ENCODE data around the gene GPSM1. TPM values are rescaled to one million over a fixed set of nuclear protein-coding genes. Genes with fewer than 3 reads are reported as not detected.
A peak's percentile ranks its signal among the peaks of the same experiment; 100 is the strongest.

GPSM1 gene
- total and polyA plus RNA-seq, 10 donors = 4.5 to 27.9 (median 12.5) TPM

DNA sequence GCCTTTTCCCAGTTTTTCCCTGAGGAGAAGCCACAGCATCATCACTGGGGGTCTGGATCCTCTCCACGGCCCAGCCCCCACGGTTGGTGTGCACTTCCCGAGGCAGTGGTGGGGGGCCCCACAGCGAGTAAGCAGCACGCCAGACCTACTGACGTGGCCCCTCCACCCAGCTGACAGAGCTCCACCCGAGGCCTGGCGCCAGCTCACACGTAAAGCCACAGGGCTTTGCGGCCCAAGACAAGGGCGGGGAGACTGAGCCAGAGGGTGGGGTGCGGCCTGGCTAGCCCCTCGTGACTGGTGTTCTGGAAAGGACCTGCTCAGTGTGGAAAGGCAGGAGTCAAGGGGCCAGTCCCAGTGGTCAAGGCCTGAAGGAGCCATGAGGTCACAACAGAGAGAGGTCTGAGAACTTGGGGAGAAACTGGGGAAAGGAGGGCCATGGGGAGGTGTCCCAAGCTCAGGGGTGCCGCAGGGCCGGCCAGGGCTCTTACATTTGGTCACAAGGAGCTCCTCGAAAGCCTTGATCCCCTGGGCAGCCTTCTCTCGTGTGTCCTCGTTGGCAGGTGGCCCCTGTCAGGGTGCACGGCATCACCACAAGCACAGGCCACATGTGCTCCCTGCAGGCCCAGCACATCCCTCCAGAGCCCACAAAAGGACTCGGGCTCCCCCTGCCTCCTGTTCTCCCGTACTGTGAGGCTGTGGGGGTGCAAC, 67.1 kb downstream of the GPSM1 start:
- DNase-seq = no peak
- H3K9me3 ChIP-seq = no peaks in the 10 kb centered on the region
- TF ChIP-seq POLR2AphosphoS5 (IDR thresholded peaks at IDR 0.05) = peak in 1 of 3 donors; percentile 14
- no peak for TF ChIP-seq POLR2A (IDR thresholded peaks at IDR 0.05)
- TF ChIP-seq CTCF (IDR thresholded peaks at IDR 0.05 in 8 of 11, conservative IDR thresholded peaks at IDR 0.05 in 3 of 11) = no peak
- H3K36me3 ChIP-seq = peaks cover 0 to 88% (median 73%) of the 10 kb centered on the region in 6 donors
- peaks cover 10 to 18% (median 14%) of the 10 kb centered on the region in 6 donors for H3K4me1 ChIP-seq
- H3K27me3 ChIP-seq (replicated peaks in 1 of 7) = no peaks in the 10 kb centered on the region
- intact Hi-C loops (cut with DNase I; ENCODE audit: low total_unique reads) = no loop called here
- H3K27ac ChIP-seq = no peak overlapping the region
- no peak overlapping the region for H3K4me3 ChIP-seq
- 92 to 96% (median 94%) methylated on average over 12 to 21 of the region's 21 CpGs for WGBS, 5 donors

DNA sequence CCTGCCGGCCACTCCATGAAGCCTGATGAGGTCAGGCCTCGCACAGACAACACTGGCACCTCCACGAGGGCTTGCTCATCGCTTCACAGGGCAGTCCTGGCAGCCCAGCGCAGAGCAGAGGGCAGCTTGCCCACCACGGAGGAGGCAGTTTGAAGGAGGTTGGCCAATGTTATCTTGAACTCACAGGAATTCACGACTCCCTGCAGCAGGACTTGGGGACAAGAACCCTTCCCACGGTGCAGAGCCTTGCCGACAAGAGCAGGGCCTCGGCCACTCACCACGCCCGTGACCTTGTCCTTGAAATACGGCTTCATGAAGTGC, 67.6 kb downstream of the GPSM1 start:
- no peak overlapping the region for H3K27ac ChIP-seq
- no peaks in the 10 kb centered on the region for H3K27me3 ChIP-seq (replicated peaks in 1 of 7)
- WGBS, 5 donors = 73 to 88% (median 85%) methylated on average over 5 to 13 of the region's 13 CpGs
- TF ChIP-seq POLR2A (IDR thresholded peaks at IDR 0.05) = no peak
- TF ChIP-seq POLR2AphosphoS5 (IDR thresholded peaks at IDR 0.05) = no peak
- no peak for TF ChIP-seq CTCF (IDR thresholded peaks at IDR 0.05 in 8 of 11, conservative IDR thresholded peaks at IDR 0.05 in 3 of 11)
- peaks cover 10 to 23% (median 17%) of the 10 kb centered on the region in 6 donors for H3K4me1 ChIP-seq
- no peak for DNase-seq
- no peak overlapping the region for H3K4me3 ChIP-seq
- intact Hi-C loops (cut with DNase I; ENCODE audit: low total_unique reads) = no loop called here
- peaks cover 0 to 83% (median 67%) of the 10 kb centered on the region in 6 donors for H3K36me3 ChIP-seq
- H3K9me3 ChIP-seq = no peaks in the 10 kb centered on the region

GRCh38 chr9:136395345-136396218, 68.2 kb downstream of the GPSM1 start:
- Histone ChIP-seq H3K27me3 (replicated peaks in 1 of 7) (no peaks in the 10 kb centered on the region), H3K4me1 (peaks cover 13 to 29% (median 22%) of the 10 kb centered on the region in 6 donors), H3K27ac (no peak overlapping the region), H3K36me3 (peaks cover 0 to 77% (median 66%) of the 10 kb centered on the region in 6 donors), H3K9me3 (no peaks in the 10 kb centered on the region), H3K4me3 (no peak overlapping the region)
- no peak for DNase-seq
- TF ChIP-seq POLR2AphosphoS5 (IDR thresholded peaks at IDR 0.05) (peak in 1 of 3 donors; percentile 22), CTCF (IDR thresholded peaks at IDR 0.05 in 8 of 11, conservative IDR thresholded peaks at IDR 0.05 in 3 of 11) (no peak), POLR2A (IDR thresholded peaks at IDR 0.05) (no peak)
- WGBS, 5 donors = 89 to 93% (median 90%) methylated on average over 21 to 26 of the region's 26 CpGs
- intact Hi-C loops (cut with DNase I; ENCODE audit: low total_unique reads) = no loop called here

DNA sequence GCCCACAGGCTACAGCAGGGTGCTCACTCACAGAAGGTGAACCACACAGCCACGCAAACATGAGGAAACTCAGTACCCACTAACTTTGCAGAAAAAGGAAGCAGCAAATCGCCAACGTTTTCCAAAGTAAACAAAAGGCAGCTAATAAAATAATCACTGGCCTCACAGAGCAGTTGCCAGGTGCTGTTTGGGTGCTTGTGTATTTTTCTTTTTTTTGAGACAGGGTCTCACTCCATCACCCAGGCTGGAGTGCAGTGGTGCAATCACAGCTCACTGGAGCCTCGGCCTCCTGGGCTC, 68.8 kb downstream of the GPSM1 start:
- Histone ChIP-seq H3K27ac (no peak overlapping the region), H3K9me3 (no peaks in the 10 kb centered on the region), H3K4me3 (no peak overlapping the region), H3K36me3 (peaks cover 0 to 71% (median 61%) of the 10 kb centered on the region in 6 donors), H3K4me1 (peaks cover 16 to 35% (median 25%) of the 10 kb centered on the region in 6 donors), H3K27me3 (replicated peaks in 1 of 7) (no peaks in the 10 kb centered on the region)
- DNase-seq = no peak
- intact Hi-C loops (cut with DNase I; ENCODE audit: low total_unique reads) = no loop called here
- TF ChIP-seq POLR2AphosphoS5 (IDR thresholded peaks at IDR 0.05) (no peak), CTCF (IDR thresholded peaks at IDR 0.05 in 8 of 11, conservative IDR thresholded peaks at IDR 0.05 in 3 of 11) (no peak), POLR2A (IDR thresholded peaks at IDR 0.05) (no peak)
- 74 to 88% (median 81%) methylated on average over 4 of the region's 4 CpGs for WGBS, 5 donors
